ENCODE data around the gene OR8J1. TPM values are rescaled to one million over a fixed set of nuclear protein-coding genes. Genes with fewer than 3 reads are reported as not detected.
"Not testable (repeated sequence)": the region's sequence is repeated elsewhere in the genome, so short reads cannot be mapped to it uniquely, and the experiment has no call there.

OR8J1 gene
- not detected for total RNA-seq
- long read RNA-seq, result 0 reads

DNA sequence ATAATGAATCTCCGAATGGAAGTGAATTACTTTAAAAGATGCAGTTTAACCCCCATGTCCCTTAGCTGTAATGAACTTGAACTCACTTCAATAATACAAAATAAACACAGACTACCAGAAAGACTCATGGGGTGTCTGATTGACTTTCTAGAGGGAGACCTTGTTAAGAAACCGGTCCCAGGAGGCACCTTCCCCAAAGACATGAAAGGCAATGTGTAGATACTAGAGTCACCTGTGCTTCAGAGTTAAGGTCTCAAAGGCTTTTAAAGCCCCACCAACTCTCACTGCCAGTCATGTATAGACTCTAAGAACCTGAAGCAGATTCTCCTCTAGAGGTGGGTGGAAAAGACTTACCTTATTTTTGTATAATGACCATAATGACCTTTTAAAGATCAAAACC is at the start of gene OR8J1:
TSS of gene OR8J1 (plus strand) at position 301 of the 400 bp plus-strand sequence. CDS start 5,956 bp downstream, outside the sequence.
- DNase-seq (ENCODE audit: low spot score), result no peak
- intact Hi-C loops (cut with DNase I), result no loop called here

DNA sequence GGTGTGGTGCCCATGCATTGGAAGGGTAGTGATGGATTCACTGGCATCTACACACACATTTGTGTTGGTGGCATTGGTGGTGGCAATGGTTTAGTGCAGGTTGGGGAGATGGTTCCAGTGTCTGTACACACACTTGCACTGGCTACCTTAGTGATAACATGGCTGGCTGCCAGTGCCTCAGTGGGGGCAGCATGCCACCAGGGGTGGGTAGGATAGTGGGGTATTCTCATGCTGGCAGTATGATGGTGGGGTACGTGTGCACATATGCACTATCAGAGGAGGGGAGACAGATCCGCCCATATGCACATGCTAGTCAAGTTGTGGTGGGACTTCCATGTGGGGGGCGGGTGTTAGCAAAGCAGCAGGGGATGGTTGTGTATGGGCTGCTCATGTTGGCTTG is 46.3 kb upstream of the OR8J1 start:
- no peak for DNase-seq (ENCODE audit: low spot score)
- intact Hi-C loops (cut with DNase I), result no loop called here

DNA sequence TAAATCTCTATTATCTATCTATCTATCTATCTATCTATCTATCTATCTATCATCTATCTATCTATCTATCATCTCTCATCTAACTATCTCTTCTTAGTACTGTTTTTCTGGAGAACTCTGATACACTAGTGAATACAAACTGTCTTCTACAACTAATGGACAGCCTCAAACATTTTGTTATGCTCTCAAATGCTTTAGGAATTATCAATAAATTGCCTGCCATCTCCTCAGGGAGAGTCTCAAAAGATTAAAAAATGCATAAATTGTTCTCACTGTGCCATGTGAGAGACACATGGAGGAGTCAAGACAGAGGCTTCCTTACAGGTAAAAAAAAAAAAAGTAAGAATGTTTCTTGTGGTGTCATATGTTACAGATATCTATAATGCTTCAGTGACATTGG is 39.2 kb upstream of the OR8J1 start, which contains the start of gene OR8K3:
TSS of gene OR8K3 (plus strand) at position 301 of the 400 bp plus-strand sequence. CDS start 3,163 bp downstream, outside the sequence.
- intact Hi-C loops (cut with DNase I), result no loop called here
- DNase-seq (ENCODE audit: low spot score), result no peak

GRCh38 chr11:56331861-56332491 is 22.1 kb upstream of the OR8J1 start:
- DNase-seq (ENCODE audit: low spot score), result no peak
- intact Hi-C loops (cut with DNase I), result no loop called here

DNA sequence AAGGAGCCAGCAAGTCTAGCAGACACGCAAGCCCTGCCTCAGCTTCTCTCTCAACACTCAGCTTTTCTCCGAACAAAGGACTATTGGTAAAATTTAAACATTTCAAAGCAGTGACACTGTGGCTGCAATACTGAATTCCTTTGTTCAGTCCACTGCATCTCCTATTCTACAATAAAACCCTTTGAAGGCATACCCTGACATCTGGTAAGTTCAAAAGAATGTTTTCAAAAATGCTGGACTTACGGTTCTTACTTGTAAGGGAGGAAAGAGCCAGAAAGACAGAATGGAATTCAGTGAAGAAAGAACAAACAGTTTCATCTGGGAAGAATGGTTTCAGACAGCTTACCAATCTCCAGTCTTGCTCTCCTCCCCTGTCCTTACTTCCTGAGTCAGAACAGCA is 20.9 kb upstream of the OR8J1 start:
- DNase-seq (ENCODE audit: low spot score), result no peak
- intact Hi-C loops (cut with DNase I), result no loop called here

- intact Hi-C loops (cut with DNase I), result no loop called here
Measured at GRCh38 chr11:56340289-56340688, 13.8 kb upstream of the OR8J1 start.

GRCh38 chr11:56345739-56346138 is 8.4 kb upstream of the OR8J1 start, which contains the start of gene OR8K1:
Gene OR8K1, plus strand, starts transcription at chr11:56346039. Its CDS starts 0 bp downstream, at chr11:56346039.
- intact Hi-C loops (cut with DNase I), result no loop called here
- no peak for DNase-seq (ENCODE audit: low spot score)

More at GRCh38 chr11:56340289-56340688, 13.8 kb upstream of the OR8J1 start:
- no peak for DNase-seq (ENCODE audit: low spot score)

DNA sequence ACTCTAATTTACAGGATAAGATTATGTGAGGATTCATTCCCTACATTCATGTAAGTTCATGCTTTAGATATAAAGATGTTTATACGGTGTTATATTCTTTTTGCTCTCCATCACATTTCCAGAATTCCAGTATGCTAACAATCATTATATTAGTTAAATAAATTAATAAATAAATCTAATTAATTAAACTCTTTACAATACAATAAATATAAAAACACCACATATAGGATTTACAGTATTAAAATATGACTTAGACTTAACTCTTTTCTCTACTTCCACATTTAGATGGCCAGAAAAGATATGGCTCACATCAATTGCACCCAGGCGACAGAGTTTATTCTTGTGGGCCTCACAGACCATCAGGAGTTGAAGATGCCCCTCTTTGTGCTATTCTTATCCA is 21.2 kb downstream of the OR8J1 start, which contains the start of gene OR8U1:
TSS of gene OR8U1 (plus strand) at position 301 of the 400 bp plus-strand sequence. CDS start at position 301, 0 bp downstream.
- no peak for DNase-seq (ENCODE audit: low spot score)
- intact Hi-C loops (cut with DNase I), result no loop called here

DNA sequence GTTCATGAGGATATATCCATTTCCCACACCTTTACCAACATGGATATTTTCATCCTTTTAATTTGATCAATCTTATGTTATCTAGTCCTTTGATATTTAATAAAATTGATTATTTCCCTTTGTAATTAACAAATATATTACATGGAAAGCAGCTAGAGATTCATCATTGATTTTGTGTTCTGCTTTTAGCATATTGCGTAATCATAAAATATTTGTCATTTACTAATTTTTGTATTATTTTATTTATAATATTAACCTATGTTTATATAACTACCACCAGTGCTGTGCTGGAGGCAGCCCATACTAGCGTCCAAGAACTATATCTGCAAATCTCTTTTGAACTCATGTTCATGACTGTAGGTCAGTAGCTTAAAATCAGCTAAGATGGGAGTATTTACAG is 26.0 kb downstream of the OR8J1 start:
- no peak for DNase-seq (ENCODE audit: low spot score)
- intact Hi-C loops (cut with DNase I), result no loop called here

- no peak for DNase-seq (ENCODE audit: low spot score)
- intact Hi-C loops (cut with DNase I), result no loop called here
Measured at GRCh38 chr11:56394381-56394780, 40.3 kb downstream of the OR8J1 start.

DNA sequence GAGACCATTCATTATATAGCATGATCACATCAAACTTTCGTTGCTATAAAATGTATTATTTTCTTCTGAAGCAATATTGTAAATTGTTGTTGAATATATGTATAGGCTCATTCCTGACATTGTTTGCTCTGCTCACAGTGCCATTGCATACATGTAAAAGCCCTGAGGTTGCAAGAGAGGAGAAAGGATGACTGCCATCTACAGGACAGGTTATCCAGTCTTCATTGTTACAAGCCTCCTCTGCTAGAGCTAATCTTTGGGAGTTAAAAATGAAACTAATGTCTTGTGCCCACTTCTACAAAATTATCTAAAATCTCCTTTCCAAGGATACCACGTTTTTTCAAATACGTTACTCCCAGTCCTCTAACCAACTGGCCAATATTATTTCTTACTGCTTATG is 42.0 kb downstream of the OR8J1 start:
- intact Hi-C loops (cut with DNase I), result no loop called here
- DNase-seq (ENCODE audit: low spot score), result no peak

- DNase-seq (ENCODE audit: low spot score); intact Hi-C loops (cut with DNase I): not testable (repeated sequence)
Measured at GRCh38 chr11:56401858-56402461, 47.9 kb downstream of the OR8J1 start.

DNA sequence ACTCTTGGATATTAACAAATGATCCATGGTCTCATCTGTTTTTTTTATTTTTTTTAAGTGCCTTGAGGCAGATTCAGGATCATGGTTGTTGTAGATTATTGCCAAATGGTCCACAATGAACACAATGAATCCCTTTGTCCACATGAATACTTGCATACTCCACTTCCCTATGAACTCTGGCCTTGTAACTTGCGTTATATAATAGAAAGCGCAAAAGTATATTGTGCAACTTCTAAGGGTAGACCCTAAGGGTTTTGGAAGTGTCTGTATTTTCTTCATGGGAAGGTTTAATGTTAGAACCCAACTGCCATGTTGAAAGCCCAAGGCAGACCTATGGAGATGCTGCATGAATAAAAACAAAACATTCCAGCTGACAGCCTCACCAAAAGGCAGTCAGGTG is 50.3 kb downstream of the OR8J1 start:
- intact Hi-C loops (cut with DNase I), result no loop called here
- no peak for DNase-seq (ENCODE audit: low spot score)

- DNase-seq (ENCODE audit: low spot score), result no peak
- intact Hi-C loops (cut with DNase I), result no loop called here
Measured at GRCh38 chr11:56410801-56411200, 56.7 kb downstream of the OR8J1 start.

Other genes starting within 250 kb of the OR8J1 start
- gene OR8H3, start 231.9 kb upstream of the OR8J1 start, total RNA-seq, result not detected
- not detected for gene OR8J3, start 214.1 kb upstream of the OR8J1 start, total RNA-seq
- not detected for gene OR8K5, start 194.0 kb upstream of the OR8J1 start, total RNA-seq
- gene OR5J2, start 177.7 kb upstream of the OR8J1 start, total RNA-seq, result not detected
- gene OR5T2, start 120.0 kb upstream of the OR8J1 start, total RNA-seq, result not detected
- not detected for gene OR5T3, start 102.0 kb upstream of the OR8J1 start, total RNA-seq
- not detected for gene OR5T1, start 80.1 kb upstream of the OR8J1 start, total RNA-seq
- not detected for gene OR8H1, start 62.0 kb upstream of the OR8J1 start, total RNA-seq
- gene OR8K3, start 39.1 kb upstream of the OR8J1 start, total RNA-seq, result not detected
- not detected for gene OR8K1, start 8.3 kb upstream of the OR8J1 start, total RNA-seq
- not detected for gene OR8U1, start 21.3 kb downstream of the OR8J1 start, total RNA-seq
- gene OR5AL1, start 58.4 kb downstream of the OR8J1 start, total RNA-seq, result not detected
- not detected for gene OR5M3, start 119.1 kb downstream of the OR8J1 start, total RNA-seq
- not detected for gene OR5M8, start 137.1 kb downstream of the OR8J1 start, total RNA-seq
- not detected for gene OR5M11, start 189.0 kb downstream of the OR8J1 start, total RNA-seq
- gene OR5M10, start 223.4 kb downstream of the OR8J1 start, total RNA-seq, result not detected

Data from cardiac septum (tissue), 1 donor.